Stimulated activated CD8-positive, alpha-beta memory T cell treated with anti-CD3 and anti-CD28 coated beads, Interleukin-12 subunit alpha, Interleukin-12 subunit beta, amount 100 ng/mL, for 24 hours (primary cell): ENCODE data around the gene RBM20.

Experiments
- DNase-seq: peaks from one replicate; pipeline ENCODE4 v3.0.0-alpha.2; 2020; ENCODE audit errors: extremely low read depth

Gene RBM20

DNA sequence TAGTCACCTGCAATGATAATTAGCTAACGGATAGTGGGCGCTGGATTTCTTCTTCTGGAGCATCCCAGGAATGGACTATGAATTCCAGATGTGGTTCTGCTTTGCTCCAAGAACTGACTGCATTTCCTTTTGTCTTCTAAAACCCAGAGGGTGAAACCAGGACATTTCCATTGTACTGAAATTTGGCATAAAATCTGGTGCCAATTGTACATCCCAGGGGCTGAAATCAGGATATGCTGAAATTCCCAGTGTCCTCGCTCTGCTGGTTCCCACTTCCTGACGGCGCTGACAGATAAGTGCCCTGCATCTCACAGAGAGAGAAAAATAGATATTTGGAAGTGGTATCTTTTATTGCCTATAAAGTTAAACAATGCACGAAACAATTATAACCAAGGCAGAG, 31.9 kb downstream of the RBM20 start:
- no peak for DNase-seq

DNA sequence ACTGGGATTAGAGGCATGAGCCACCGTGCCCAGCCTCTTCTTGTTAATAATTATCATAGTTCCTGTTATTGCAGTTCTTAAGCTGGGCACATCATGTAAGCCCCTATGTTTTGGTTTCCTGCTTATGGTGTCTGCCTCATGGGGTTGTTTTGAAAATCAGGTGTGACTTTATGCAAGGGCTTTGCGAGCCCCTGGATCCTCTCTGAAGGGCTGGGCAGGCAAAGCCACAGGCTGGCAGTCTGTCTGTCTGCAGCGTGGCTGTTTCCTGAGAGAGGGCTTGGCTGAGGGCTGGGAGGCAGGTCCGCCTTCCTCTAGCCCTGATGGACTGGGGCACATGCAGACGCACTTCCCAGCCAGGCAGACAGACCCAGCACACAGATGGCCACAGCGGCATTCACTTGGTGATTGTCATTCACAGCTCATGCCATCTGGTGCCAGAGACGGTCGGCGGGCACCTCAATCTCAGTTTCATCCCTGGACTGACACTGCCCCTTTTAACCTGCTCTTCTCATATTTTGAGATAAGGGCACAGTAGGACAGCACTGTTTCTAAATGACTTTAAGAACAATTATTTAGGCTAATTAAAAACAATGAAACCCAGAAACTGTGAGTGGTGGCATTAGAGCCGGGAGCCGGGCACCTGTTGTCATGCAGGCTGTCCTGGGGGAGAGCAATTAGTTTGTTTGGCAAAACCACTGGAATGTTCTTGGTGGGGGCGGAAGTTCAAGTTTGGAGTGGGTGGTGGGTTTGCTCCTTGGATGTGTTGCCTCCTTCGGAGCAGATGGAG, 35.5 kb downstream of the RBM20 start:
- no peak for DNase-seq

DNA sequence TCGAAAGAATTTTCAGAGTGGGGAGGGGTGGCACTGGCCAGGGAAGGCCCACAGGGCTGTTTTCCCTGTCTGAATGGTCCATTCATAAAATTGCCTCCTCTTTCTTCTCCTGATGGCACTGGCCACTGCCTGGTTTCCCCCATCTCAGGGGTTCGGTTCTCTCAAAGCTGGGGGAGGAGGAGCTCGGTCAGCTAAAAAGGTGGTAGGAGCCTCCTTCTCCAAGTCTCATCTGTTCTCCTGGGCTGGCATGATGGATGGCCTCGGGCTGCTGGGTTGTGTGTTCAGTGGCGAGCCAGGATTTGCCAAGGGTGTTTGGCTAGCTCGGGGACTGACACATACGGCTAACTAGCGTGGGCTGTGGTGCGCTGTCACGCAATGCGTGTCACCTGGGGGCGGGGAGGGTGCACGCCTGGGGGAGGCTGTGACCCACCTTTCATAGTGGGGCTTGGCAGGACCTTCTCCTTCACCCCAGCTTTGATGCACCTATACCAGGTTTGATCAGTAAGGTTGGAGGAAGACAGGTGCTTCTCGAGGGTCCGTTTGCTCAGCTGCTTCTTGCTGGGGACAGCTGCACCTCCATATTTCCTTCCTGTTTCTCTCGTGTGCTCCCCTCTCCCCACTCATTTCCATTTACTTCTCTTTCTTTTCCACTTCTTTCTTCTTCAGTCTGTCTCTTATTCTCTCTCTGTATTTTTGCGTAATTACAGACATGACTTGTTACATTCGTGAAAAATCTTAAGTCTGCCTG, 36.3 kb downstream of the RBM20 start:
- DNase-seq: no peak

DNA sequence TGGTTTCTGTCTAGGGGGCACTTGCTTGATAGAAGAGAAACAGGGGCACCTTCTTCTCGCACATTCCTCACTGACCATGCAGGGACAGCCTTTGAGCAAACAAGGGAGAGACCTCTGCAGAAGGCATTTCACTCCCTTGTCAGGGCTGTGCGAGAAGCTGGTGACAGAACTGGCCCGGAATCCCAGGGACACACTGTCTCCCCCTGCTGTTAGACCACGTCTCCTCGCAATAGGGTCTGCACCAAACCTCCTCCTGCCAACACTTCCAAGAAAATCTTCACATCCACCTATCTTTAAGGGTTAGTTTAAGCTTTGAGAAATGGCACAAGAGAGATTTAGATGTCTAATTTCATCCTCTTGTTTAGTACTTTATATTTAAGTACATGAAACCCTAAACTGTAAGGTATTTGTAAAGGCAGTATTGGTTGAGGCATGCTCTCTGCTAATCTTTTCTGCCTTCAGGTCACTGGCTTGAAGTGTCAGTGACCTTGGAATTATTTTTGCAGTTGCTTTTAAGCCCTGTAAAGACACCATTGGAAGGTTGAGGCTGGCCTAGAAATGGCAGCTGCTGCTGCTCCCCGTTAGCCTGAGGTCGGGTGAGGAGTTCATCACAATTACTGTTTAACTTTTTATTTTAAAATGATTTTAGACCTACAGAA, 37.0 kb downstream of the RBM20 start:
- no peak for DNase-seq

DNA sequence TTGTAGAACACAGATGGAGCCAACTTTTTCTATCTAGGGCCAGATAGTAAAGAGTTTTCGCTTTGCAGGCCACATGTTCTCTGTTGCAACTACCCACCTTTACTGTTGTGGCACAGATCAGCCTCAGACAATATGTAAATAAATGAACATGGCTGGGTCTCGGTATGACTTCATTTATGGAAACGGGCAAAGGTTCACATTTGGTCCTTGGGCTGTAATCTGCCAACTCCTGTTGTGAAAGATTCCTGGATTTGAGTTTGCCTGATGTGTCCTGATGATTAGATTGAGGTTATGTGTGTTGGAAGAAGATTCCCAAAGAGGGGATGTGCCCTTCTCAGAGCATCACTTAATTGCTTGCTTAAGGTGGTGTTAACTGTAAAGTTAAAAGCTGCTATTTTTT, 38.2 kb downstream of the RBM20 start:
- DNase-seq: no peak

DNA sequence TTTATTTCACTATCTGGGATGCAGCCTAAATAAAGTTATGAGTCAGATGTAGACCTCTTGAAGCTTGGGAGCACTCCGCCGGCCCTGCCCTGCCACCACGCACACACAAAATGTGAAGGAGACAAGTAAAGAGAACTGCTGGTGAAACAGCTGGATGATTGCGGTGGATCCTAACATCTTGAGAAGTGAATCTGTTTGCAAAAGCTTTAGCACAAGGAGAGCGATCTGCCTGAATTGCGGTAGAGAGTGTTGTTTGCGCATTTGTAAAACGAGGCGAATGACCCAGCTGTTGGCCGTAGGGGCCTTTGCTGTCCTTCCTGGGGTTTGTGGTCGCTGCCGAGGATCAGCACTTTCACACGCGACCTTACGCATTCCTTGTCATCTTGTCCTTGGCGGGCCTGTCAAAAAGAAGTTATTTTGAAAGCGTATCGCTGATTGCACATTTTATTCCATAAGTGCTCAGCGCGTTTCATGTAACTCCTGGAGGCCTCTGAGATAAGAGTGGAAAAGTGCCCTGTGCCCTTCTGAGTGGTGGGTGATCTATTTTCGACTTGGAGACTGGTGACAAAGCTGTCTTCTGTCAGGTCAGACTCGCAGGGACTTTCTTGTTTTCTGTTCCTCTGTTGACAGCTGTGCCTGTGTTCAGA, 40.8 kb downstream of the RBM20 start:
- DNase-seq: no peak

DNA sequence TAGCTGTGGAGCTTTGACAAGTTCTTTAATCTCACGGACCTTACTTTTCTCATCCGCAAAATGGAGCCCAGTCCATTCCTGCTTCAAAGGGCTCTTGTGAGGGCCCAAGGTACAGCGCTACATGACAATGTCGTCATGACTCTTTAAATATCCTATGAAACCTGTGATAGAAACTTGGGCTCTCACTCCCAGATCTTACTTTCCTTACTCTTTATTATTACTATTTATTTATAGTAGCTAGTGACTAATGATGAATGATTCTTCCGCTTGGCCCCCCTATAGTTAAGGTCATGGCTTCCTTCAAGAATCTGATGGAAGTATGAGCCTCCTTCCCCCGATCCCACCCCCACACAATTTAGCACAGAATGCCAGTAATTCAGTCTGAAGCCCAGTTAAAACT, 41.9 kb downstream of the RBM20 start:
- DNase-seq: no peak

DNA sequence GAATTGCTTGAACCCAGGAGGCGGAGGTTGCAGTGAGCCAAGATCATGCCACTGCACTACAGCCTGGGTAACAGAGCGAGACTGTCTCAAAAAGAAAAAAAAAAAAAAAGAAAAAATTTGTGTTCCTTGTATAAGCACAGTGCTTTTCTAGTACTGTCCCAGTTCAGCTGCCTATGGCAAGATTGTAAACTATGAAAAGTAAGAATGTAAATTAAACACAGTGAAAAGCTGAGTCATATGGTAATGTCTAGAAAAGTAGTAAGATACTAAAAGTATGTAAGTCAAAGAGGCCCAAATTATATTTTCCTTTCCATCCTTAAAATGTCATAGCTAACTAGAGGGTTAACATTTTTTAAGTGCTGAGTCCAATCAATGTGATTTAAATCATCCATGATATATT, 42.8 kb downstream of the RBM20 start:
- no peak for DNase-seq

DNA sequence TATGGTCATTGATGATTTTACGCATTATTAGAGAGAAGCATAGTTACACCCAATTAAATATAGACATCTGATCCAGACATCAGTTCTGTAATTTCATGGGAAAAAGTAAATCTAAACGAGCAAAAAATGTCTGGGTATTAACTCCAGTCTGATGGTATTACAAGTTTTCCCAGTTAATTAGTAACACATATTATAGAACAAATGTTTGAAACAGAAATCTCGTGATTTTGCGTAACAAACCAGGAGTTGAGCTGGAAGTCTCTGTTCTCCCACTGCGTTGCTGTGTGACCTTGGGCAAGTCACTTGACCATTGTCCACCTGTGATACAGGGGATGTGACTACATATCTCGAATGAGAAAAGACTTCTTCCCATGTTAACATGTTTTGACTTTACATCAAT, 43.3 kb downstream of the RBM20 start:
- no peak for DNase-seq

DNA sequence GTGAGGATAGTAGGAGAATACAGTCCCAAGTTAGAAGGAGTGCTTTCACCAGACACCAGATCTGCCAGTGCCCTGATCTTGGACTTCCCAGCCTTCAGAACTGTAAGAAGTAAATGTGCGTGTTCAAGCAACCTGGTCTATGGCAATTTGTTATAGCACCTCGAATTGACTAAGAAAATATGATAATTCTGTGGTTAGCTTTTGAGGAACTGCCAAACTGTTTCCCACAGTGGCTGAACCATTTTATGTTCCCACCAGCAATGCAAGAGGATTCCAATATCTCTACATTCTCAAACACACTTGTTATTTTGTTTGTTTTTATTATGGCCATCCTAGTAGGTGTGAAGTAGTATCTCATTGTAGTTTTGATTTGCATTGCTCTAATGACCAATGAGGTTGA, 47.0 kb downstream of the RBM20 start:
- no peak for DNase-seq

DNA sequence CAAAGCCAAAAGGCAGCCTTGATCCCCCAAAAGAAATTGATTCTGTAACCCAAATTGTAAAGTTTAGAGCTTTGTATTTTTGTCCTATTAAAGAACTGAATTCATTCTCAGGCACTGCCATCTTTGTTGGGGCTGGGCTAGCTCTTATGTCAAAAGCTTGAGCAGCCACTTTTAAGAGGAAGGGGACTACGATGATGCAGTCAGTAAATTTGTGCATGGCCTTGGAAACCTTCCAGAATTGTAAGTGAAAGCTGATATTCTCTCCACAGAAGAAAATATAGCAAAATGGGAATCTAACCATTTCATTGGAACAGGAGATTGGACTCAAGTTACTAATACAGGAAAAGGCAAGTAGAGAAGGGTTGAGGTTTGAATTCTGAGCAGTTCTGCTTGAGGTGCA, 50.1 kb downstream of the RBM20 start:
- no peak for DNase-seq

DNA sequence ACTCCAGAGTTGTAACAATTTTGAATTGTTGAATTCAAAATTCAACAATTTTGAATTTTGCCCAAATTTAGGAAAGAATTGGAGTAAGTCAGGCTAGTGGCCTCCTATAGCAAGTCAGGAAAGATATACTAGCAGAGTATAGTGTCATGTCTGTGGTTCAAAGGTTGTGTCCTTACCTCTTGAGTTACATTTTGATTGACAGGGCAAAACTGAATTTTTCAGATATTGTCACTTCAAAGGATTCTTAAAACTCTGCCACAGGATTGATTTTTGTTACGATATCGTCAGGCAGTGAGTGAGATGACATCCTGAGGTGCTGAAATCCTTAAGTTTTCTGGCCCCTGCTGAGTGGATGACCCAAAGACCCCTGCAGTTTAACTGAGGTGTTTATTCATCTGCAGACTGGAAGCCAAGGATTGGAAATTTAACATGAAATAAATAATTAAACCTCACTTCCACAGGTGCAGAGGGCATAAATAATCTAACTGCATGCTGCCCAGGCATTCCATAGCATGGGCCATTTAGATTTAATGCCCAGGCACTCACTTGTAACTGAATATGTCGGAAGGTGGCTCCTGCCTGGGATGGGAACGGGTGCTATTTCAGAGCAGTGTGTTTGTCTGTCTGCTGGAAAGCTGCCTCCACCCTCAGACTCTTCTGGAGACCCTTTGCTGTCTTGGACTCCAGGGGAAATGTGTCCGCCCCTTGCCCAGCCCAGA, 50.8 kb downstream of the RBM20 start:
- DNase-seq: no peak

DNA sequence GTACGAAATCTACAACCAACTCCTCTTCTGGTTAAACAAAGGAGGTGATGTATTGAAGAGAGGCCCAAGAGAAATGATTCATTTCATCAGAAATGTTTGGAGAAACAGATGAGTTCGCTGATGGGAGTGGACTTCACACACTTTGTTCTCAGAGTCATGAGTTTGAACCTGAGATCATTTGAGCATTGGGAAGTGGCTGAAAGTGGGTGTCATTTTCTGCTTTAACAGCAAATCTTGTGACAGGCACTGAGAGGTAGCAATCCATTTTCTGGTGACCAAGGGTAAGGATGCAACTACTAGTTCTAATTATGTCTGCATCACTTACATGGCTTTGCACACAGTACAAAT, 51.4 kb downstream of the RBM20 start:
- DNase-seq: no peak

DNA sequence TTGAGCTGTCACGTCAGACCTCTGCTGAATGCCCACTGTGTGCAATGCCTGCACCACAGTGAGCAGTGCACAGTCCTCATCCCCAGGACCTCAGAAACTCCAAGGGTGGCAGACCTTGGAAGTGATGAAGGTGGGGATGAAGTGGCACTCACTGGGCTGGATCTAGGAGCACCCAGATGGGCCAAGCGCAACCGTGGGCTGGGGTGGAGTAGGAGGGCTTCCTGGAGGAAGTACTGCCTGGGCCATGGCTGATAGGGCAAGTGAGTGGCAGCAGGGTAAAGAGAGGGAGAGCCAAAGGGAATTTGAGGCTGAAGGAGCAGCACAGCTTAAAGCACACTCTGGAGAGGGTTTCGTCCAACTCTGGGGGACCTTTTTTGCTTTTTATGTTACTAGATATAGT, 52.3 kb downstream of the RBM20 start:
- no peak for DNase-seq

DNA sequence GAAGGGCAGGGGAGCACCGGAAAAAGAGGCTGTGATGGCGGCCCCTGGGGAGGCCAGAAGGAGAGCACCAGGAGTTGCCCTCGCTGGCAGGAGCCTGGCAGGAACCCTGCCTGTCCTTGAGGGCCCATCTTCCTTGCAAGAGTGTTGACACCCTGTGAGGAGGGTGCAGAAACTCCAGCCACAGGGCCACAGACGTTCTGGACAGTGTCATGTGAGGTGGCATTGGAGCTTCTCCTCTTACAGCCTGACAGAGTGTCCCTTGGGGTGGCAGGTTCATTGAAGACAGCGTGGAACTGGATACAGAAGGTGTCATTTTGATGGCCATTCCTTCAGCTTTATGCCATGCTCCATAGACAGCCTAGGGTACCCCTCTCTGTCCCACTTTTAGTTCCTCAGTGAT, 54.2 kb downstream of the RBM20 start:
- no peak for DNase-seq

DNA sequence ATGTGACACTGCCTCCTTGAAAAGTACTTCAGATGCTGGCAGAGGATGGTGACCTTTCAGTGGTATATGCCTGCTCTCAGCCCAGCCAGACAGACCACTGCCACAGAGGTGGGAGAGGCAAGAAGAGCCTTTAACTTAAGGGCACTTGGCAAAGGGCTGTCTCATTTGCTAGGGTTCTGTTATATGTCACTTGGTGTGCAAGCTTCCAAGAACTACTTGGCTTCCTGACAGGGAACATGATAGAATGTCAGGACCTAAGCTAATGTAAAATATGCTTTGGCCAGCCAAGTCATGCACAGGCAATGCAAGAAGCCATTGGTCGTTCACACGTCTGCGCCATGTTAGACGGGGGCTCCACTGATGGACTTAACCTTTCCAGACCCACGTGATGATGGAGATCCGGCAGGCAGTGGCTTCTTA, 54.7 kb downstream of the RBM20 start:
- DNase-seq: no peak

DNA sequence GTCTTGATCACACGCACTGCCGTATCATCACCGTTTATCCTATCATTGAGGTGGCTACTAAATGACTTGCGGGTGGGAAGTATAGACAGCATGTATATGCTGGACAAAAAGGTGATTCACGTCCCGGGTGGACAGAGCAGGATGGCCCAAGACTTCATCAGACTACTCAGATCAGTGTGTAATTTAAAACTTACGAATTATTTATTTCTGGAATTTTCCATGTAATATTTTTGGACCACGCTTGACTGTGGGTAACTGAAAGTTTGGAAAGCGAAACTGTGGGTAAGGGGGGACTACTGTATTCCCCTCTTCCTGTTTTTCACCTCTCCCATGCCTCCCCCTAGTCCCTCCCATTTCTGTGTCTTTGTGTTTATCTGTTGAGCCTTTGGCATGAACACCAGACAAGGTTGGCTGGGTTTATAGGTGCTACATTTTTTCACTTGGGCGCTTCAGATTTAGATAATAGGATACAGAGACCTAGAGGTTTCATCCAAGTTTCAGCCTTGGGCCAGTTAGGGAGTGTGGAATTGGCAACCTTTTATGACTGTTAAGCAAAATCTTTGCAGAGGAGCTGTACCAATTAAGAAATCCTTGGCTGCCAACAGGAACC, 55.8 kb downstream of the RBM20 start:
- no peak for DNase-seq

DNA sequence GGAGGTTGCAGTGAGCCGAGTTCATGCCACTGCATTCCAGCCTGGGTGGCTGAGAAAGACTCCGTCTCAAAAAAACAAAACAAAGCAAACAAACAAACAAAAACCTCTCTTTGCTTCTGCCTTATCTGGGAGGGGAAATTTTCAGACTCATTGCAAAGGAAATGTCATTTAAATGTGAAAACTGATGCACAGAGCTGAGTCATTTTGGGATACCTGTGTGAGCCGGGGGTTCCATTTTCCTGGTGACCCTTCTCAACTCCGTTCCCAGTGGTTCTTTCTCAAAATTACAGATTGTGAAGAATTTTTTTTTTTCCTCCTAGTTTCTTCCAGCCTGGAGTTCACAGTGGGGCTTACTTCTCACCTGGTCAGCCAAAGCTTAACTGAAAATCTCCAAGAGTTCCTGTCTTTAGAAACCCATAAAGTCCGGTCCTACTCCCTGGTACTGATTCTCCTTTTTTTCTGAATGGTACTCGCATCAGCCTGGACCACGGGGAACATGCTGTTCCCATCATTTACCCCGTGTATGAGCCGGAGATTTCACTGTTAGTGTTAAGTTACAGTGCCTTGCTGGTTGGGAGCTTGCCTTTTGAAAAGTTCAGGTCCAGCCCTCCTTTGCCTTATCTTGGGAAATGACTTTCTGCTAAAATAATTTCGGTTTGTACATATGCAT, 56.9 kb downstream of the RBM20 start:
- no peak for DNase-seq

DNA sequence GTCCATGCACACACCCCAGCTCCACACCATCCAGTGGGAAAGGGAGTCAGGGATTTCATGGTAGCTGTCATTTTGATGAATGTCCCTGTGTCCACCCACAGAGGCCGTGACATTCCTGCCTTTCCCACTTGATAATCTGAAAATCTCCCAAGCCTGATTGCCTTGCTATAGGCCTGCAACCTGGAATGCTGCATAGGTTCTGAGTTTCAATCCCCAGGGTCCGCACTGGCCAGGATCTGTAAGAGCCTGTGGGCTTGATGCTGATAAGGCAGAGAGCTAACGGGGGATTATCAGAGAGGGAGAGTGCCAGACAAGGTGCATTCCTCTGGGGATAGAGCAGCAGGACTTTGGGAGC, 57.5 kb downstream of the RBM20 start:
- DNase-seq: no peak

DNA sequence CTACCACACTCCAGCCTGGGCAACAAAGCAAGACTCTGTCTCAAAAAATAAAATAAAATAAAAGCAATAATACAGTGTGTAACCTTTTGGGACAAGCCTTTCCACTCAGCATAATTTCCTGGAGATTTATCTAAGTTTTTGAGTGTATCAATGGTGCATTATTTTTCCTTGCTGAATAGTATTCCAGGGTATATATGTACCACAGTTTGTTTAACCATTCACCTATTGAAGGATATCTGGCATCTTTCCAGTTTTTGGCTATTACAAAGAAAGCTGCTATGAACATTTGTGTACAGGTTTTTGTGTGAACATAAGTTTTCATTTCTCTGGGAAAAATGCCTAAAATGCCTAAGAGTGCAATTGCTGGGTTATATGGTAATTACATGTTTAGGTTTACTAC, 59.9 kb downstream of the RBM20 start:
- DNase-seq: no peak

DNA sequence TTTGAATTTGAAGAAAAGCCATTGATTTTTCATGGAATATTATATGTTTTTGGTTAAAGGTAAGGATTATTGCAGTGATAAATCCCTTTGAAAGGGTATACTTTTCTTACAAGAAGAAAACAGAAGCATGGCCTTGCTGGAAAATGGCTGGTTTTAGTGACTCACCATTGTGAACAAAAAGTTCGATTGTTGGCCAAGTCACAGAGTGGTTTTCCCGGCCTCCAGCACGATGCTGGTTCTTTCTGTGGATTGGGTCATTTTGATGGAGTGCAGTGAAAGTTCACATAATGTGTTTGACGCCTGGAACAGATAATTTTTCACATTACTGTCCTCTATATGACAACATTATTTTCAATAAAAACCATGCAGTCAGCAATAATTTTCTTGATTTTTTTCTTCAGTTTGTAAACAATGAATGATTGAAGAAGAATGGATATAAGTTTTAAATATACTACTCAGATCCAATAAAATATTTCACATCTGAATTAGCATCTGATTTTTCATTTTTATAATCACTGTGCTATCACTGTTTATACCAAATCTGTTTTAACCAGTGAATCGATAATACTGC, 60.9 kb downstream of the RBM20 start:
- DNase-seq: no peak
